Endometrial microvascular endothelial cells (primary cell): ENCODE measurements around the gene RIPOR1. TPM values are rescaled to one million over a fixed set of nuclear protein-coding genes. Genes with fewer than 3 reads are reported as not detected.

Source experiments
- in situ Hi-C: cut with HindIII; loops from 2 replicates; pipeline ENCODE4 v1.10.0; 2017; ENCODE audit warnings: low sequenced_read_pairs, low pct_unique_long_range_greater_than_20kb; ENCODE audit errors: inconsistent ontology term
- total RNA-seq: library from RNA; depleted of rRNA; stranded (reverse); fragments of >200 nt; gene quantifications from one replicate; pipeline ENCODE4 v1.2.3, GENCODE V29; 2015; ENCODE audit errors: inconsistent ontology term

RIPOR1 gene
- total RNA-seq, 1 donor from 2014 or later, result 47.0 TPM

DNA sequence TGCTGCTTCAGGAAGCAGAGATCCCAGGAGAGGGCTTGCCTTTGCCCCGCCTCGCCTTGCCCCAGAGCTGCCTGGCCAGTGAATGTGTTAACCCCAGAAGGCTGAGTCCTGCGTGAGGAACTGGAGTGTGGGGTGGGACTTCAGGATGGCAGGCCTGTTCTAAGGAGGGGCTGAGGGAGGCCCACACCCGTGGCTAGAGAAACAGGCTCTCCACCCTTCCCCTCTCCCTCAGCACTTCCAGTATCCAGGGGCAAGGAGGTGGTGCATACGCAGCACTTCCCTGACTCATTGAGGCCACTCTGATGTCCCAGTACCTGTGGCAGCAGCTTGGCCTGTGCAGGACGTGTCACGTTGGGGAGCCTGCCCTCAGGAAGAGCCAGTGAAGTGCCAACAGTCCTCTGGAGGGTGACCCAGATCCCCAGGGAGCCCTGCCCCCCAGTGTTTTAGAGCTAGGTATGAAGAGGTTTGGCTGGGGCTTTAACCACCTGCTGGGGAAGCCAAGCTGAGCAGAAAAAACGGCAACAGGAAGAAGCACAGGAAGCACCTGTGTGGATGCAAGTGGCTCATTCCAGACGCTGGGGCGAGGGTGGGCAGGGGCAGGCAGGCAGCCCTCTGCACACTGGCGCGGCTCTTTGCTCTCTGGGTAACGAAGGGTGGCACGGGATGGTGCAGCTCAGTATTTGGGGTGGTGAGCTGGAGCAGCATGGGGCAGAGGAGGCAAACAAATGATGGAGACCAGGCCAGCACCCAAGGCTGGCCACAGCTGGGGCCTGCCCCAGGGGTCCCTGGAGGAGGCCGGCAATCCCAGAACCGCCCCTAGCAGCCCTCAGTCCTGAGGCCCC lies 19.0 kb downstream of the RIPOR1 start:
- in situ Hi-C loops, result no loop called here

DNA sequence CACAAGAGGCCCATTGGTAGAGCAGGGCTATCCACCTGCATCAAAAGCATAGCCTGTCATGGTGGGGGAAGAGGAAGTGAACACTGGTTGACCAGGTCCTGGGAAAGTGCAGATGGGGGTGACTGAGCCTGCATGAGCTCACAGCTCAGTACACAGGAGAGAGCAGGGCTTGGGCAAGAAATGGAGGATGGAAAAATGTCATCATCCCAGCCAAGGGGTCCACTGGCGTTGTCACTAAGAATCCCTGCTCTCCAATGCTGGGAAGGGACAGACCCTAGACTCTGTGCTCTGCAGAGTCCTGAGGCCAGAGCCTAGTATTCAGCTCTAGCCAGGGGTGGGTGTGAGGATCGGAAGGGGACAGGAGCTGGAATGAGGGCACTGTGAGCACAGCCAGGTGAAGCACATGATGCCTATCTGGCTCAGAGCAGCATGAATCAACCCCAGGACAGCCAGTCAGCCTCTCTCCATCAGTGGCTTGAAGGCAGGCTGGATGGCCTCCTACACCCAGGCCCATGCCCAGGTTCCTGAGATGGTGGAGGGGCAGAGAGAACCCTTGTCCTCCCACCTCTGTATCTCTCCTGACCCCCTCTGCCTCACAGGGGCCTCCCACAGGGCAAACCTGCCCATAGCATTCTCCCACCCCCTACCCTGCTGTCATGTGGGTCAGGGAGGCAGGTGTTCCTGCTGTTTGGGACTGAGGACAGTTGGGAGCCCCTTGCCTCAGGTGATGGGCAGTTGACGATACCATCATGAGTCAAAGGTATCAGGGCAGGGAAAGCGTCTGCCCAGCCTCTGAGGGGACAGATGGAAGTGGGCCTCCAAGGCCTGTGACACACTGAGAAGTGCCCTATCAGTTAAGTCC lies 19.9 kb downstream of the RIPOR1 start:
- in situ Hi-C loops, result no loop called here

DNA sequence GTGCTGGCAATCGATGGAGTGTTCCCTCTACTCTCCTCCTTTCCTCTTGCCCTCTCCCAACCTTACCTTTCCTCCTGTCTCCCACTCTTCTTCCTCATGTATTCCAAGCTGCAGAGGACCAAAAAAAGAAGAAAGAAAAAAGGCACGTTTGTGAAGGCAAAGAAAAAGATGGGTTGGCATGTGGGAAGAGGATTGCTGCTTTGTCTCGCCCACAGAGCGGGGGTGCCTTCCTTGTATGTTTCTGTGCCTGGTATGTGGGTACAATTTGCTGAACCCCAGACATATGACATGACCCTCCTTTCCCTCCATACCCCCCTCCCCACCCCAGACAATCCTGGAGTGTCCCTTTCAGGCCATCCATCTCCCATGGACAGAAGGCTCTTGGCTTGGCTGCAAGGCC lies 20.6 kb downstream of the RIPOR1 start:
- in situ Hi-C loops, result no loop called here

DNA sequence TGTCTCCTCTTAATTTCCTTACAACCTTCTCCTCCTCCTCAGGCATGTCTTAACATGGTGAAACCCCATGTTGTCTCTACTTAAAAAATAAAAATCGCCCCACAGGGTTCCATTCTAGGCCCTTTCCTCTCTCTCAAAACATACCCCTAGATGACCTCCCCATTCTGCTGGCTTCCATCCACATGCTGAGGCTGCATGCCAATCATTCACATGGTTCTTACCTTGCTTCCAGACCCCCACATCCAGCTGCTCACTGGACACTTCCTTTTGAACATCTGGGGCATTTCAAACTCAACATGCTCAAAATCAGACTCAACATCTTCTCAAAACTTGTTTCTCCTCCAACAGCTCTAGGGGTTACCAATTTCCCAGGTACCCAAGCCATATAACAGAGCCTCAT lies 21.3 kb downstream of the RIPOR1 start:
- in situ Hi-C loops, result no loop called here

DNA sequence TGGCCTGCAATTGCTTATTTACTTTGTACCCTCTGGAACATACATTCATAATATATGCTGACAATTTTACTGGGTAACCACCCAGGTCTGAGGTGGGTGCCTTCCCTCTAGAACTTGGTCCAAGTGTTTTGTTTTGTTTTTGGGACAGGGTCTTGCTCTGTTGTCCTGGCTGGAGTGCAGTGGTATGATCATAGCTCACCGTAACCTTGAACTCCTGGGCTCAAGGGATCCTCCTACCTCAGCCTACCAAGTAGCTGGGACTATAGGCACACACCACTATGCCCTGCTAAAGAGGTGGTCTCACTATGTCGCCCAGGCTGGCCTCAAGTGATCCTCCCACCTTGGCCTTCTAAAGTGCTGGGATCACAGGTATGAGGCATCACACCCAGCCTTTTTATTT lies 22.5 kb downstream of the RIPOR1 start:
- in situ Hi-C loops, result no loop called here

DNA sequence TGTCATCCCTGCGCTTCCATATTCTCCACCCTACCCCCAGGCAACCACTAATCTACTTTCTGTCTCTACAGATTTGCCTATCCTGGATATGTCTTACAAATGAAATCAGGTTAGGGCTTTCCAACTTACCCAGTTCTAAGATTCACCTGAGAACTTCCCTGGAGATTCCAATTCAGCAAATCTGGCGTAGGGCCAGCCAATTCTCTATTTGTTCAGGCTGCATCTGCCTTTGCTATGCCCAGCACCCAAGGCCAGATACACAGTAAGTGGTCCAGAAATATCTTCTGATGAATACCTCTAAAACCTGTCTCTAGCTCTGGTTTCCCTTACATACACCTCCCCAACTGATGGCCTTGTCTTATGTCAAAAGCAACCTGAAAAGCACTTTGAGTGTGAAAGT lies 23.3 kb downstream of the RIPOR1 start:
- in situ Hi-C loops, result no loop called here

DNA sequence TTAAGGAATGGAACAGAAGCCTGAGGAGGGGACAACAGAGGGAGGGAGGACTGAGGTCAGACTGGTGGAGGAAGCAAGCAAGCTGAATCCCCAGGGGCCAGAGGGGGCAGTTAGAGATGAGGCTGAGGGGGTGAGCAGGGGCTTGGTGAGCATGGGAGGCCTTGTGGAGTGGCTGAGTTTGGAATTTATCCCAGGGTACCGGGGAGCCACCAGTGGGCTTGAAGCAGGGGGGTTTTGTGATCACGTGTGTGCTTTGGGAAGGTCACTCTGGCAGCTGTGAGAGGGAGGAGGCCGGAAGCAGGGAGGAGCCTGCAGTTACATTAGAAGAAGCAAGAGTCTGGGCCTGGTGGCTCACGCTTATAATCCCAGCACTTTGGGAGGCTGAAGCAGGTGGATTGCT lies 23.8 kb downstream of the RIPOR1 start:
- in situ Hi-C loops, result no loop called here

DNA sequence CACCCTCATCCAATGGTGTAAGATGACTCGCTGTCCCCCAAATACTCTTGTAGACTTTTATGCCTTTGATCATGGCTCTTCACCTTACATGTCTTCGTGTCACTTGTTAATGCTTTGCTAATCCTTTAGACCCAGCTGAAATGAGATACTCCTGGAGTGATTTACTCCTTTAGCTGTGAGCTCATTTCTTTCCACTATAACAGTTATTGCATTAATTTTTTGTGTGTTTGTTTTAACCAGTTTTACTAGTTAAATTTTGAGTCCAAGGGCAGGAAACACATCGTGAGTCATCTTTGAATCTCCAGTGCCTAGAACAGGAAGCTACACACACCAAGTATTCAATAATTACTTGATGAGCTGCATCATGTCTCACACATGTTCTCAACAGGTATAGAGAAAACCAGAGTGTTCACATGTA lies 27.2 kb downstream of the RIPOR1 start:
- in situ Hi-C loops, result no loop called here

DNA sequence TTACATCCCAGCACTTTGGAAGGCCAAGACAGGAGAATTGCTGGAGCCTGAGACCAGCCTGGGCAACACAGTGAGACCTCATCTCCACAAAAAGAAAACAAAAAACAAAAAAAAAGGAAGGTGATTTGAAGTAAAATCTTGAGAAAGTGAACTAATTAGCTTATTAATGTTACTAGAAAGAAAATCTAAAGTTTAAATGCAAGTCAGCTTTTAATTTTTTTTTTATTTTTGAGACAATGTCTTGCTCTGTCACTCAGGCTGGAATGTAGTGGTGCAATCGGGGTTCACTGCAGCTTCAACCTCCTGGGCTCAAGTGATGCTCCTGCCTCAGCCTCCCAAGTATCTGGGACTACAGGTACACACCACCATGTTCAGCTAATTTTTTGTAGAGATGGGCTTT lies 30.2 kb downstream of the RIPOR1 start:
- in situ Hi-C loops, result no loop called here

DNA sequence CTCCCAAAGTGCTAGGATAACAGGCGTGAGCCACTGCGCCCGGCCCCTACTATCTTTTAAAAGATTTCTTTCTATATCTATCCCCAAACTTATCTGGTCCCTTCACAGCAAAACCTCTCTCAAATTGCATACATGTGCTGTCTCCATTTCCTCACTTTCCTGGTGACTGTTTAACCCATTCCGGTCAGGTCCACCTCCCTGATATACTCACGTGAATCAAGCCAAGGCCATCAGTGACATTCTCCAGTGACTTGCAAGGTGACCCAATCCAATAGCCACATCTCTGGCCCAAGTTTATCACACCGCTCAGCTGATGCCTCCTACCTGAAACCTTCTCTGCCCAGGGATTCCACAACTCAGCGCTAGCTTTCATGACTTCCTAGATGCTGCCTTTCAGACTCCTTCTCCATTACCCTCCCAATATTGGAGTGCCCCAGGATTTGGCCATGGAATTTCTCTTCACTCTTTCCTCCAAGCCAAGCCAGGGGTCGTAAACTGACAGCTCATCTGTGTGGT lies 32.3 kb downstream of the RIPOR1 start:
- in situ Hi-C loops, result no loop called here

DNA sequence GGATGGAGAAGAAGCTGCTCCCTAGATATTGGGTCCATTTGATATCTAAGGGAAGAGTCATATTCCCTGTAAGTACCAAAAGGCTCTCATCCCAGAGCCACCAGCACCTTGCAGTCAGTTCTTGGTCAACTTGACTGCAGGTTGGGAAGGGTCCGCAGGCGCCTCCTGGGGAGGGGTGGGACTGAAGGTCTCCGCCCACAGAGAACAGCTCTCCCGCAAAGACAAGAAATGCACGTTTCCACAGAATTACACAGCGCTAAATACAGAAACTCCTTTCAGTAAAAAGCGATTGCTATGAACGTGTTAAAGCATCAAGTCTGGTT lies 32.8 kb downstream of the RIPOR1 start:
- in situ Hi-C loops, result no loop called here

DNA sequence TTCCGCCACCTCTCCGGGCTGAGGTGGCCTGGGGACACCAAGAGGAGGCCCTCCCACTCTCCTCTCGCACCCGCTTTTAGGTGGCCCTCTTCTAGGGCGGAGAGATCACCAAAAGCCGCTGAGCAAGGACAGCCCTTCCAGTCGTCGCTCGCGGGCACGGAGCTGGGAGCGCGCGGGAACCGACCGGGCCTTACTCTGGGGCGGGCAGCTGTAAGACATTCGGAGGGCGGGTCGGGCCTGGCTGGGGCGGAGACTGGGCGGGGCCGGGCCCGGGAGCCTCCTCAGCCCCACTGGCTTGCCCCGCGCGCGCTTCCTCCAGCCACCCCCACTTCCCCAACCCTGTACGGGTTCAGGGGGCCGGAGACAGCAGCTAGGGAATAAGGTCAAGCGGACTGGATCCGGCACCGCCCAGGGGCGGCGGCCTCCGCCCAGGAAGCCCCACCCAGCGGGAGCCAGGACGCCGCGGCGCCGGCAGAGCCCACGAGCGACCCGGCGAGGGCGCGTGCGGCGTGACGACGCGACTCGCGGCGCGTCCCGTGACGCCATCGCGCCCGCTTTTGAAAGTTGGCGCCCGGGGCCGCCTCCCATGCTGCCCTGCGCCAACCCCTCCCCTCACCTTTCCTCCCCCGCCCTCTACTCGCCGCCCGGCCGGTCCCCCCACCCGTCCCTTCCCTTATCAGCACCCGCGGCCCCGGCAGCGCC lies 33.3 kb downstream of the RIPOR1 start:
- in situ Hi-C loops, result no loop called here

DNA sequence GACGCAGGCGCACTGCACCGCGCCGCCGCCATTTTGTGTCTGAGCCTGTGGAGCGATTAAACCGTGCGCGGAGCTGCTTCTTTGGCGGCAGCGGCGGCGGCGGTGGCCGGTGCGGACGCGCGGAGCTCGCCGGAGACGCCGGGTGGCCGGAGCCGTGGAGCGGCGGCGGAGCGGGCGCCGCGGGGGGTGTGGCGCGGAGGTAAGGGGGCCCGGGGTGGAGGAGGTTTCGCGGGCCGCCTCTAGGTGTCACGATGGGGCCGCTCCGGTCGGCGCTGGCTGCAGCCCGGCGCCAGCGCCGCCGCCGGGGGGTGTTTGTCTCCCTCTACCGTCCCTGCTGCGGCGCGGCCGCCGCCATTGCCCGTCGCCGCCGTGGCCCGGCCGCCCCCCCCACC lies 33.9 kb downstream of the RIPOR1 start, which contains the start of gene CTCF:
Gene CTCF (plus strand): TSS at position 1 of the 392 bp plus-strand sequence. CDS start 48,307 bp downstream, outside the sequence.
- in situ Hi-C loops, result no loop called here

DNA sequence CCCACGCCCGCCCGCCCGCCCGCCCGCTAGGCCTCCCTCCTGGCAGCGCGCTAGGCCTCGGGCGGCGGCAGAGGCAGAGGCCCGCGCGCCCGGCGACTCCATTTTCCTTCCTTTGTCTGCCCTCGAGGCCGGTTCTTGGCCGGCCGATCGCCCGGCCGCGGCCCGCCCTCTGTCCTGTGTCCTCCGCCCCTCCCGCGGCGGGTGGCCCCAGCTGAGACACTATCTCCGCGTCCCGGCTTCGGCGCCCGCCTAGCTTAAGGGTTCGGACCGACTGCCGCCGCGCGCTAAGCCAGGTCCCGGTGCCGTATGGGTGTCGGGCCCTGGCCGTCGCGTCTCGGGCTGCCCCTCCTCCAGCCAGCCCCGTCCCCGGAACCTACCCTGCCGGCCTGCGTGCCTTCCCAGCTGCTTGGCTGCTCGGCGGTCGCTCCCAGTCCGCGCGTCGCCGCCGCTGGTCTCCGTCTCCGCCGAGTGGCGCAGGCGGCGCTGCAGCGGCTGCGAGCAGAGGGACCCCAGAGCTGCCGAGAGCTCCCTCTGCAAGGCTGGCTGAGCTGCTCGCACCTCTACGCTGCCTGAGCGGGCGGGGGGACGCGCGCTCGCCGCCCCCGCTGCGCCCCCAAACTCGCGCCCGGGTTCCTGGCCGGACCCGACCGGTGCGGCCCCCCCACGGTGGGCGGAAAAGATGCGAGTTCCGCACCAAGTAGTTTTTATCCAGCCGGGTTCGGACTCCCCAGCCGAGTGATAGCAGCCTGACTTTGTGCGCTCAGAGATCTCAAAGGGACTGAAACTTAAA lies 34.5 kb downstream of the RIPOR1 start:
- in situ Hi-C loops, result no loop called here

DNA sequence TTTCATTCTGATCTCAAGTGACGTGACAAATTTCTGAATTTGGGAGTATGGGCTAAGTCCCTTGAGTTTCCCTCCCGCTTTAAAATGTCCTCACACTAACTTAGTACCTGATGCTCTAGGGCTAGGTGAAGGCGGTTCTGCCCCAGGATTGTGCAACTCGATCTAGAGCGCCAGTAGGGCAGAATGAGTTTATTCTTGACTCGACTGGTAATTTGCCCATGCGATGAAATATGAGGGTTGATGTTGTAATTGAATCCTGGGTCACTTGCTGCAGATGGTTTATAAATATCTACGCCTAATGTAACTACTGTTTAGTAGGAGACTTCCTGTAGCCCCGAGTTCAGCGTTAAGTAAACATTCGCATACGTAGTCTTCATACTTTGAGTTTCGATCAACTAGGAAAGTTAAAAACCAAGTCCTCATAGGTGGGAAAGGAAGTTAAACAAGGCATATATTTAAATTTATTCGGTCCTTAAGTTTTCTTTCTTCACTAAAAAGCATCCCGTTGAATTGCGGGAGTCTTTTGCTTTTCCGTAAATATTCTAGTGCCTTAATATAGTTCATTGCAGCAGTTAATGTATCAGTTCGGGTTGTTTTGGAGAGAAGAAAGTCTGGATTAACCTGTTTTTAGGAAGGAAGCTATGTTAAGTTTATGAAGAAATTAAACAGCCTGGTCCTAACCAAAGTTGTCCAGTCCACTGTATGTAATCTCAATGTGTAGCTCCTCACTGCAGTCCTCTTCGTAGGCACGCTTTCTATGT lies 35.3 kb downstream of the RIPOR1 start:
- in situ Hi-C loops, result no loop called here

DNA sequence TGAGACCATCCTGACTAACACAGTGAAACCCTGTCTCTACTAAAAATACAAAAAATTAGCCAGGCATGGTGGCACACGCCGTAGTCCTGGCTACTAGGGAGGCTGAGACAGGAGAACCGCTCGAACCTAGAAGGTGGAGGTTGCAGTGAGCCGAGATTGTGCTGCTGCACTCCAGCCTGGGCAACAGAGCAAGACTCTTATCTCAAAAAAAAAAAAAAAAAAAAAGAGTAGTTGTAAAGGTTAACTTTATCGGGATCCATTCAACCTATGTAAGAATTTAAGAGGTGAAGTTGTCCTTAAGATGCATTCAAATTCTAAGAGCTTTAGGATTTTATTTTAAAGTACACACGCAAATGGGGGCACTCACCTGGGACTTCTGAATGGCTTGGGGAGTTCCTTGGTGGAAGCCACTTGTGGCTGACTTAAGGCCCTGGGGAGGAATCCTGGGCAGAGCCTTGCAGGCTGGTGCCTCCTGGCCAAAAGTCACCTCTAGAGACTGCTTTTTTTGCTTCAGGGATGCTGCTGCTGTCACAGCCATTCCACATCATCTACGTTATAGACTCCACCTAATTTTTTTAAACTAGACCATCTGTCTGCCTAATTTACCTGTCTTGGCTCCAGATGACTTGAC lies 37.0 kb downstream of the RIPOR1 start:
- in situ Hi-C loops, result no loop called here

DNA sequence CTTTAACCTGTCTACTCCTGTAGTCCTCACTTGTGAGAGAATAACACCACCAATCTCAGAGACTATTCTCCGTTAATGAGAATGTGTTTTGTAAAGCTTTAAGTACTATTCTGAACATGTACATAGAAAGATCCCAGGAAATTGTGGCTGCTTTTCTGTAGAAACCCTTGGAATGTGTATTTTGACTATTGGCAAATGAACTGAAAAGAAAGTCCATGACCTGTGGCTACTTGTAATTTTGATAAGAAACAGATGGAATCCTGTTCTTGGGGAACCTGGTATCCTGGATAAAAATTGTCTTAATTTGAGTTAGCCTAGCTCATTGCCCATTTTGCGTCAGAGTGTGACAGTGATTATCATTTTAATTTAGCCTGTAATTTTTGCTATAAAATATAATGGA lies 42.8 kb downstream of the RIPOR1 start:
- in situ Hi-C loops, result no loop called here
